Ovary (tissue), 9 donors: ENCODE measurements around the gene ST6GALNAC2. TPM values are rescaled to one million over a fixed set of nuclear protein-coding genes. Genes with fewer than 3 reads are reported as not detected.

ENCODE experiments used
- DNase-seq, 5 donors: peaks; one replicate each; pipeline ENCODE4 v3.0.0-alpha.2; 2019 to 2020
- H3K27ac ChIP-seq, 2 donors: fragments of 200-600 bp; one replicate each; pipeline versions ENCODE4 v1.5.1 to v1.8.0; 2019 to 2022
- H3K27me3 ChIP-seq: fragments of 200-600 bp; one replicate; pipeline ENCODE4 v1.8.0; 2022
- H3K36me3 ChIP-seq: fragments of 200-600 bp; sonication (generic); one replicate; pipeline ENCODE4 v1.5.1; 2019
- H3K4me1 ChIP-seq: one replicate; pipeline ENCODE4 v1.8.1; 2013; ENCODE audit warnings: mild to moderate bottlenecking, moderate library complexity; ENCODE audit not compliant: insufficient read depth
- H3K4me3 ChIP-seq: fragments of 200-600 bp; sonication (generic); one replicate; pipeline ENCODE4 v1.5.1; 2017
- H3K9me3 ChIP-seq, 2 donors: fragments of 200-600 bp in 1 of 2; sonication (generic) in 1 of 2; one replicate each; pipeline versions ENCODE4 v1.5.1 to v1.8.1; 2013 to 2019; ENCODE audit warnings: mild to moderate bottlenecking in 1 of 2, moderate library complexity in 1 of 2
- EP300 ChIP-seq: sonication (generic); formaldehyde crosslinking; IDR thresholded peaks from one replicate; pipeline ENCODE4 v1.6.1; 2017; ENCODE audit warnings: antibody characterized with exemption
- POLR2A ChIP-seq: fragments of 450-650 bp; IDR thresholded peaks from one replicate; pipeline ENCODE4 v1.6.1; 2017; ENCODE audit warnings: antibody characterized with exemption, mild to moderate bottlenecking, moderate library complexity
- WGBS, 3 donors: extraction: QIAGEN DNeasy Blood & Tissue Kit in 1 of 3; methylation state at CpG; one replicate each; pipeline versions ENCODE4 v1.1.5 to v1.1.7; 2013 to 2017; 5-methylcytosine and 5-hydroxymethylcytosine counted together
- intact Hi-C, 4 donors: fragments of 100-400 bp; cut with DNase I; formaldehyde crosslinking; loops; one replicate each; pipeline versions ENCODE4 v1.11.0 to v1.15.1; 2022 to 2023
- polyA plus RNA-seq, 2 donors: library from polyadenylated mRNA; stranded (reverse); fragments of 200-250 nt in 1 of 2; fragments of 350-450 nt in 1 of 2; fragmentation: Illumina TruSeq in 1 of 2; extraction: RNeasy Lipid Tissue Mini Kit (QIAGEN cat#74804) in 1 of 2; gene quantifications; one replicate each; pipeline ENCODE4 v1.2.3, GENCODE V29; 2013 to 2014
- total RNA-seq, 7 donors: library from RNA; depleted of rRNA in 2 of 7; stranded (reverse); fragments of >200 nt in 2 of 7; fragmentation: NEBNext Ultra II Directional in 3 of 7; extraction: Animal tissue kit (Norgen Biotek cat#: 25700) in 3 of 7; gene quantifications; one replicate each; pipeline versions ENCODE4 v1.1.0 to v1.2.4, GENCODE V29; 2016 to 2023
- TF ChIP-seq, protein P1 (sequence below), 3 donors: fragments of 450-650 bp in 2 of 3; fragments of 200-600 bp in 1 of 3; IDR thresholded peaks; one replicate each; pipeline versions ENCODE4 v1.5.1 to v1.8.0; 2016 to 2022; ENCODE audit warnings: antibody characterized with exemption in 3 of 3, mild to moderate bottlenecking in 1 of 3
- donor health status: DM: no; HTN: no; CAD: no; lungs with moderate emphysema.
- donor health status: DM: no; HTN: no; CAD: no.
- donor health status: Bipolar disorder and iron deficiency.
- donor health status: DM: yes; HTN: yes; CAD: no.
- donor health status: DM: no; HTN: no; CAD: no.
- donor health status: DM: yes; HTN: yes; CAD: no.

Gene ST6GALNAC2
- total and polyA plus RNA-seq, 9 donors = 1.4 to 61.6 (median 4.9) TPM

GRCh38 chr17:76531486-76532038, 54.1 kb downstream of the ST6GALNAC2 start:
- Histone ChIP-seq H3K27ac (peak overlapping the region; percentile 90 to 91), H3K4me3 (no peak overlapping the region), H3K36me3 (no peaks in the 10 kb centered on the region), H3K9me3 (no peaks in the 10 kb centered on the region), H3K4me1 (peaks cover 31% of the 10 kb centered on the region), H3K27me3 (no peaks in the 10 kb centered on the region)
- no peak for DNase-seq
- TF ChIP-seq EP300 (no peak), POLR2A (no peak)
- TF ChIP-seq, protein P1, sequence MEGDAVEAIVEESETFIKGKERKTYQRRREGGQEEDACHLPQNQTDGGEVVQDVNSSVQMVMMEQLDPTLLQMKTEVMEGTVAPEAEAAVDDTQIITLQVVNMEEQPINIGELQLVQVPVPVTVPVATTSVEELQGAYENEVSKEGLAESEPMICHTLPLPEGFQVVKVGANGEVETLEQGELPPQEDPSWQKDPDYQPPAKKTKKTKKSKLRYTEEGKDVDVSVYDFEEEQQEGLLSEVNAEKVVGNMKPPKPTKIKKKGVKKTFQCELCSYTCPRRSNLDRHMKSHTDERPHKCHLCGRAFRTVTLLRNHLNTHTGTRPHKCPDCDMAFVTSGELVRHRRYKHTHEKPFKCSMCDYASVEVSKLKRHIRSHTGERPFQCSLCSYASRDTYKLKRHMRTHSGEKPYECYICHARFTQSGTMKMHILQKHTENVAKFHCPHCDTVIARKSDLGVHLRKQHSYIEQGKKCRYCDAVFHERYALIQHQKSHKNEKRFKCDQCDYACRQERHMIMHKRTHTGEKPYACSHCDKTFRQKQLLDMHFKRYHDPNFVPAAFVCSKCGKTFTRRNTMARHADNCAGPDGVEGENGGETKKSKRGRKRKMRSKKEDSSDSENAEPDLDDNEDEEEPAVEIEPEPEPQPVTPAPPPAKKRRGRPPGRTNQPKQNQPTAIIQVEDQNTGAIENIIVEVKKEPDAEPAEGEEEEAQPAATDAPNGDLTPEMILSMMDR (IDR thresholded peaks at IDR 0.05) = no peak
- 71 to 82% (median 75%) methylated on average over 18 of the region's 18 CpGs for WGBS, 3 donors
- intact Hi-C loops = loop anchor here in 1 of 4 donors (10.0 kb wide), 1 partner anchor 173 kb away; no protein-coding TSS in a partner anchor

- 68 to 86% (median 76%) methylated on average over 25 to 32 of the region's 32 CpGs for WGBS, 3 donors
- H3K36me3 ChIP-seq = no peaks in the 10 kb centered on the region
- H3K9me3 ChIP-seq = no peaks in the 10 kb centered on the region
- no peaks in the 10 kb centered on the region for H3K27me3 ChIP-seq
- intact Hi-C loops = loop anchor here in 1 of 4 donors (10.0 kb wide), 1 partner anchor 174 kb away; no protein-coding TSS in a partner anchor
- H3K27ac ChIP-seq = peak overlapping the region; percentile 90 to 91
- no peak overlapping the region for H3K4me3 ChIP-seq
- TF ChIP-seq EP300 = no peak
- DNase-seq = peak in 1 of 5 donors; percentile 54
- peaks cover 31% of the 10 kb centered on the region for H3K4me1 ChIP-seq
Observed at GRCh38 chr17:76530811-76531485, 54.7 kb downstream of the ST6GALNAC2 start.

GRCh38 chr17:76530095-76530723, 55.5 kb downstream of the ST6GALNAC2 start:
- peak in 2 of 5 donors; percentile 77 to 78 for DNase-seq
- peak overlapping the region; percentile 6 for H3K4me3 ChIP-seq
- no peak for TF ChIP-seq EP300
- TF ChIP-seq POLR2A = peak; percentile 10
- intact Hi-C loops = loop anchor here in 1 of 4 donors (10.0 kb wide), 1 partner anchor 175 kb away; no protein-coding TSS in a partner anchor
- H3K9me3 ChIP-seq = no peaks in the 10 kb centered on the region
- 4 to 17% (median 6%) methylated on average over 23 of the region's 23 CpGs for WGBS, 3 donors
- no peaks in the 10 kb centered on the region for H3K27me3 ChIP-seq
- peak overlapping the region; percentile 90 to 91 for H3K27ac ChIP-seq
- peaks cover 33% of the 10 kb centered on the region for H3K4me1 ChIP-seq
- no peaks in the 10 kb centered on the region for H3K36me3 ChIP-seq

GRCh38 chr17:76529224-76530094, 56.2 kb downstream of the ST6GALNAC2 start:
- H3K4me1 ChIP-seq = peaks cover 39% of the 10 kb centered on the region
- peak; percentile 91 to 95 (median 93) for DNase-seq
- H3K27ac ChIP-seq = peak overlapping the region; percentile 90 to 91
- no peaks in the 10 kb centered on the region for H3K27me3 ChIP-seq
- intact Hi-C loops = loop anchor here in 3 of 4 donors (5.0 to 10.0 kb wide), 4 partner anchors 95 to 183 kb away; partner anchors contain the start of gene MXRA7 (in 1 of the 3)
- 3 to 7% (median 4%) methylated on average over 20 of the region's 20 CpGs for WGBS, 3 donors
- no peaks in the 10 kb centered on the region for H3K36me3 ChIP-seq
- H3K4me3 ChIP-seq = peak overlapping the region; percentile 6
- no peaks in the 10 kb centered on the region for H3K9me3 ChIP-seq
- TF ChIP-seq, protein P1 (IDR thresholded peaks at IDR 0.05) = peak in 2 of 3 donors; percentile 7 to 25
- TF ChIP-seq POLR2A (peak; percentile 34), EP300 (no peak)
